Kidney epithelial cell (primary cell): Measurements from ENCODE around the gene ZNF79. TPM values are rescaled to one million over a fixed set of nuclear protein-coding genes. Genes with fewer than 3 reads are reported as not detected.
"Not testable (repeated sequence)": the region's sequence is repeated elsewhere in the genome, so short reads cannot be mapped to it uniquely, and the experiment has no call there.

Experiments
- DNase-seq: peaks from one replicate; pipeline ENCODE4 v3.0.0-alpha.2; 2010; ENCODE audit warnings: low read depth
- H3K27me3 ChIP-seq: 2 replicates; pipeline ENCODE4 v1.6.0; 2011; ENCODE audit warnings: low read length; ENCODE audit not compliant: control insufficient read depth, insufficient read depth
- H3K36me3 ChIP-seq: 2 replicates; pipeline ENCODE4 v1.5.1; 2011; ENCODE audit warnings: low read length; ENCODE audit not compliant: control insufficient read depth, insufficient read depth
- H3K4me3 ChIP-seq: 2 replicates; pipeline ENCODE4 v1.5.1; 2011; ENCODE audit warnings: low read depth, mild to moderate bottlenecking, control low read depth, low read length
- CTCF ChIP-seq: IDR thresholded peaks from 2 replicates; pipeline ENCODE4 v1.5.1; 2011; ENCODE audit warnings: mild to moderate bottlenecking, moderate library complexity, low read length, control low read depth, inconsistent platforms; ENCODE audit not compliant: insufficient read depth, poor library complexity, severe bottlenecking
- total RNA-seq: library from RNA; depleted of rRNA; stranded (reverse); fragments of >200 nt; gene quantifications from 2 replicates; pipeline ENCODE4 v1.2.3, GENCODE V29; 2015

Gene ZNF79
- total RNA-seq, 1 donor from 2014 or later, result 5.7 TPM

GRCh38 chr9:127458921-127459320 is 34.7 kb downstream of the ZNF79 start:
- no peak overlapping the region for H3K4me3 ChIP-seq
- no peaks in the 10 kb centered on the region for H3K27me3 ChIP-seq
- no peak for TF ChIP-seq CTCF
- H3K36me3 ChIP-seq, result peaks cover 2% of the 10 kb centered on the region
- no peak for DNase-seq

DNA sequence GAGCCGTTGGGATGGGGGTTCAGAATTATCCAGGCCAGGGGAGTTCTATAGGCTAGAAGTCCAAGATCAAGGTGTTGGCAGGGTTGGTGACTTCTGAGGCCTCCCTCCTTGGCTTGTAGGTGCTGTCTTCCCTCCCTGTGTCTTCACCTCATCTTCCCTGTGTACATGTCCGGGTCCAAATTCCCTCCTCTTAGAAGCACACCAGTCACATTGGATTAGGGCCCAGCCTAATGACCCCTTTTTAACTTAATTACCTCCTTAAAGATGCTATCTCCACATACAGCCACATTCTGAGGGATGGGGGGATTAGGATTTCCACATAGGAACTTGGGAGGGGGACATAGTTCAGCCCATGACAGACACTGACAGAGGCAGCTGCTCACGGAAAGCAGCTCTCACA is 39.2 kb downstream of the ZNF79 start:
- no peaks in the 10 kb centered on the region for H3K27me3 ChIP-seq
- H3K4me3 ChIP-seq, result no peak overlapping the region
- no peak for TF ChIP-seq CTCF
- H3K36me3 ChIP-seq, result peaks cover 3% of the 10 kb centered on the region
- DNase-seq, result no peak

- Histone ChIP-seq H3K36me3 (peaks cover 3% of the 10 kb centered on the region), H3K4me3 (no peak overlapping the region), H3K27me3 (no peaks in the 10 kb centered on the region)
- TF ChIP-seq CTCF, result no peak
- no peak for DNase-seq
These were observed 39.7 kb downstream of the ZNF79 start for GRCh38 chr9:127463911-127464310.

DNA sequence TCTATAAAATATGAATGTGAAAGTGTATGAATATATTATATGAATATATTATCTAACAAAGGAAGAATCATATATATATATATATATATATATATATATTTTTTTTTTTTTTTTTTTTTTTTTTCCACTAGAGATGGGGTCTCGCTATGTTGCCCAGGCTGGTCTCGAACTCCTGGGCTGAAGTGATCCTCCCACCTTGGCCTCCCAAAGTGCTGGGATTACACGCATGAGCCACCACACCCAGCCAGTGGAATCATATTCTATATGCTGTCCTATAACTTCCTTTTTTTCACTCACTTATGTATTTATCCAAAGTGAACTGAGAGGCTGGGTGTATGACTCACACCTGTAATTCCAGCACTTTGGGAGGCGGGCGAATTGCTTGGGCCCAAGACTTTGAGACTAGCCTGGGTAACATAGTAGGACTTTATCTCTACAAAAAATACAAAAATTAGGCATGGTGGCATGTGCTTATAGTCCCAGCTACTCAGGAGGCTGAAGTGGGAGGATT is 42.3 kb downstream of the ZNF79 start:
- DNase-seq, H3K27me3 ChIP-seq, H3K4me3 ChIP-seq, H3K36me3 ChIP-seq: not testable (repeated sequence)

DNA sequence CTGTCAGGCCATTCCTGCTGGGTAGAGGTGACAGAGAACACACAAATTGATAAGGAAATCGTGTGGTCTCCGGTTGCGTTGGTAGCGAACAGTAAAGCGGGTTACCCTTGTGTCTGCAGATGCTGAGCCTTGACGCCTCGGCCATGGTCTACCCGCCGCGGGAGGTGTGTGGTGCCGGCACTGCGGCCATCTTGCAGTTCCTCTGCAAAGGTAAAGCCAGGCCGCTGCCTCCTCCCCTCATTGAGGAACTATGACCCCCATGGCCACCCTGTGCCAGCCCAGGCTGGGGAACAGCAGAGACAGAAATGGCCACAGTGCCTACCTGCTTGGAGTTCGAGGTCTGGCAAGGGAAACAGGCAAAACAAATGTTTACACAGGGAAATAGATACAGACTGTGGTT is 43.4 kb downstream of the ZNF79 start:
- Histone ChIP-seq H3K27me3 (no peaks in the 10 kb centered on the region), H3K36me3 (peaks cover 1% of the 10 kb centered on the region), H3K4me3 (no peak overlapping the region)
- no peak for TF ChIP-seq CTCF
- no peak for DNase-seq

DNA sequence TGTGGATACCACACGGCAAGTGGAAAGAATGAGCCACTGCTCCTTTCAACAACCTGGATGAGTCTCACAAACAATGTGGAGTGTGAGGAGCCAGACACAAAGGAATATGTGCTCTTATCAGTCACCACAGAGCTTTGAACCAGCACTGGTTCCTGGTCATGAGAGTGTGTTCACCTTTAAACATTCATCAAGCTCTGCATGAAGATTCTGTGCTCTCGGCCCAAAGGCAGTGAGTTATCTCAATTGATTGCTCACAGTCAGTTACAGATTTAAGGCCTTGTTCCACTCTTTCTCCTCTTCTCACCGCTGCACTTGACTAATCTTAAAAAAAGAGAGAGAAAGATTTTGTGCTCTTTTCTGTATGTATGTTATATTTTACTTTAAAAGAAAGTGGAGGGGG is 46.5 kb downstream of the ZNF79 start:
- no peak for TF ChIP-seq CTCF
- Histone ChIP-seq H3K4me3 (no peak overlapping the region), H3K36me3 (no peaks in the 10 kb centered on the region), H3K27me3 (no peaks in the 10 kb centered on the region)
- no peak for DNase-seq
